ENCODE measurements around the gene KRTAP4-2.

- TF ChIP-seq ZNF354B (CRISPR knock-in tag; IDR thresholded peaks at IDR 0.05) (no peak), ZNF749 (CRISPR knock-in tag; IDR thresholded peaks at IDR 0.05; ENCODE audit: borderline replicate concordance) (no peak), BRF2 (CRISPR knock-in tag; IDR thresholded peaks at IDR 0.05) (no peak), FOXK1 (CRISPR knock-in tag; IDR thresholded peaks at IDR 0.05; ENCODE audit: borderline replicate concordance, low read depth) (no peak), XRCC5 (optimal IDR thresholded peaks at IDR 0.05; ENCODE audit: low read length) (no peak), CTCF (CRISPR knock-in tag; IDR thresholded peaks at IDR 0.05) (no peak), ZNF205 (CRISPR knock-in tag; IDR thresholded peaks at IDR 0.05) (no peak), CHD2 (IDR thresholded peaks at IDR 0.05; ENCODE audit: low read depth, low read length) (no peak)
Observed at GRCh38 chr17:41167561-41167960, 10.5 kb downstream of the KRTAP4-2 start.

All from HepG2 (cell line).